Smooth muscle cell (in vitro differentiated cells): Measurements from ENCODE around the gene WNT6. TPM values are rescaled to one million over a fixed set of nuclear protein-coding genes. Genes with fewer than 3 reads are reported as not detected.

Experiments used
- DNase-seq: peaks from one replicate; lab custom pipeline; 2025; ENCODE audit not compliant: unreplicated experiment; lab: John Stamatoyannopoulos, UW
- H2AFZ ChIP-seq: fragments of 200-600 bp; sonication (generic); 2 replicates; pipeline ENCODE4 v1.6.0; 2016; ENCODE audit warnings: antibody characterized with exemption, low read depth, mild to moderate bottlenecking
- H3F3A ChIP-seq: fragments of 200-600 bp; sonication (generic); 2 replicates; pipeline ENCODE4 v1.6.0; 2017; ENCODE audit warnings: antibody characterized with exemption, low read depth
- H3K27ac ChIP-seq: fragments of 200-600 bp; sonication (generic); 2 replicates; pipeline ENCODE4 v1.5.1; 2016; ENCODE audit warnings: low read depth, mild to moderate bottlenecking
- H3K27me3 ChIP-seq: fragments of 200-600 bp; sonication (generic); 2 replicates; pipeline ENCODE4 v1.6.1; 2016; ENCODE audit warnings: low read depth, mild to moderate bottlenecking
- H3K36me3 ChIP-seq: fragments of 200-600 bp; sonication (generic); 2 replicates; pipeline ENCODE4 v1.5.1; 2016; ENCODE audit warnings: low read depth
- H3K4me1 ChIP-seq: fragments of 200-600 bp; sonication (generic); 2 replicates; pipeline ENCODE4 v1.5.1; 2016; ENCODE audit warnings: low read depth
- H3K4me2 ChIP-seq: fragments of 200-600 bp; sonication (generic); 2 replicates; pipeline ENCODE4 v1.6.0; 2016; ENCODE audit warnings: mild to moderate bottlenecking
- H3K4me3 ChIP-seq: fragments of 200-600 bp; sonication (generic); 2 replicates; pipeline ENCODE4 v1.5.1; 2016; ENCODE audit warnings: mild to moderate bottlenecking
- H3K79me2 ChIP-seq: fragments of 200-600 bp; sonication (generic); 2 replicates; pipeline ENCODE4 v1.6.0; 2016; ENCODE audit warnings: low read depth, mild to moderate bottlenecking
- H3K9ac ChIP-seq: fragments of 200-600 bp; sonication (generic); 2 replicates; pipeline ENCODE4 v1.6.0; 2016; ENCODE audit warnings: low read depth
- H3K9me3 ChIP-seq: fragments of 200-600 bp; sonication (generic); replicated peaks from 2 replicates; pipeline ENCODE4 v1.5.1; 2016; ENCODE audit warnings: low read depth
- H4K20me1 ChIP-seq: fragments of 200-600 bp; sonication (generic); 2 replicates; pipeline ENCODE4 v1.6.0; 2016; ENCODE audit warnings: low read depth
- whole genome bisulfite sequencing: methylation state at CpG from one replicate; pipeline ENCODE4 v1.1.7; 2016; ENCODE audit warnings: low lambda C conversion rate; 5-methylcytosine and 5-hydroxymethylcytosine counted together
- polyA plus RNA-seq: library from polyadenylated mRNA; unstranded; fragments of >200 nt; fragmentation: Nextera tagmentation; extraction: Ambion mirVana; gene quantifications from 2 replicates; pipeline ENCODE4 v1.2.1, GENCODE V29; 2016
- total RNA-seq: library from RNA; depleted of rRNA; stranded (reverse); fragments of >200 nt; gene quantifications from 2 replicates; pipeline ENCODE4 v1.2.3, GENCODE V29; 2014
- TF ChIP-seq, protein P1 (sequence below): fragments of 200-600 bp; sonication (generic); IDR thresholded peaks from 2 replicates; pipeline ENCODE4 v1.5.1; 2017; ENCODE audit warnings: borderline replicate concordance, mild to moderate bottlenecking, antibody characterized with exemption; ENCODE audit not compliant: insufficient read depth, poor library complexity, severe bottlenecking

The WNT6 gene
- total and polyA plus RNA-seq, 2 experiments from 2014 or later = 7.9 to 12.1 TPM

DNA sequence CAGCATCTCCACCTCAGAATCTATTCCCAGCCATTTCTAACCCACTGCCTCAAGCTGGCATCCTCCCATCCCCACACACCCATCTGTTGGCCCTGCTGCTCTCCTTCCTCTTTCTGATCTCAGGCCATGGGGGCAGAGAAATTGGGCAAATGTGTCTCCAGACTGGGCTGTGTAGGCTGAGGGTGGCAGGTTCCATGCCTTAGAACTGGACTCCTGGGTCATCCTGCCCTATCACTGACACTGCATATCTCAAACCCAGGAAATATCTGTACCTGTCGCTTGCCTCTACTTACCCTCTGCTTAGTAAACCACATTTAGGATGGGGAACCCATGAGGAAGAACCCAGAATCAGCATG is 22.8 kb downstream of the WNT6 start:
- Histone ChIP-seq H4K20me1 (no peaks in the 10 kb centered on the region), H3K4me2 (peak overlapping the region; percentile 83), H3K9ac (no peak overlapping the region), H2AFZ (no peak overlapping the region), H3K27me3 (peaks cover 36% of the 10 kb centered on the region), H3K9me3 (no peaks in the 10 kb centered on the region), H3K36me3 (no peaks in the 10 kb centered on the region), H3F3A (no peaks in the 10 kb centered on the region), H3K4me1 (peaks cover 26% of the 10 kb centered on the region), H3K79me2 (no peaks in the 10 kb centered on the region), H3K4me3 (no peak overlapping the region), H3K27ac (no peak overlapping the region)
- no peak for DNase-seq
- TF ChIP-seq, protein P1, sequence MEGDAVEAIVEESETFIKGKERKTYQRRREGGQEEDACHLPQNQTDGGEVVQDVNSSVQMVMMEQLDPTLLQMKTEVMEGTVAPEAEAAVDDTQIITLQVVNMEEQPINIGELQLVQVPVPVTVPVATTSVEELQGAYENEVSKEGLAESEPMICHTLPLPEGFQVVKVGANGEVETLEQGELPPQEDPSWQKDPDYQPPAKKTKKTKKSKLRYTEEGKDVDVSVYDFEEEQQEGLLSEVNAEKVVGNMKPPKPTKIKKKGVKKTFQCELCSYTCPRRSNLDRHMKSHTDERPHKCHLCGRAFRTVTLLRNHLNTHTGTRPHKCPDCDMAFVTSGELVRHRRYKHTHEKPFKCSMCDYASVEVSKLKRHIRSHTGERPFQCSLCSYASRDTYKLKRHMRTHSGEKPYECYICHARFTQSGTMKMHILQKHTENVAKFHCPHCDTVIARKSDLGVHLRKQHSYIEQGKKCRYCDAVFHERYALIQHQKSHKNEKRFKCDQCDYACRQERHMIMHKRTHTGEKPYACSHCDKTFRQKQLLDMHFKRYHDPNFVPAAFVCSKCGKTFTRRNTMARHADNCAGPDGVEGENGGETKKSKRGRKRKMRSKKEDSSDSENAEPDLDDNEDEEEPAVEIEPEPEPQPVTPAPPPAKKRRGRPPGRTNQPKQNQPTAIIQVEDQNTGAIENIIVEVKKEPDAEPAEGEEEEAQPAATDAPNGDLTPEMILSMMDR = no peak
- 73% methylated on average over 1 of the region's 1 CpG for WGBS

DNA sequence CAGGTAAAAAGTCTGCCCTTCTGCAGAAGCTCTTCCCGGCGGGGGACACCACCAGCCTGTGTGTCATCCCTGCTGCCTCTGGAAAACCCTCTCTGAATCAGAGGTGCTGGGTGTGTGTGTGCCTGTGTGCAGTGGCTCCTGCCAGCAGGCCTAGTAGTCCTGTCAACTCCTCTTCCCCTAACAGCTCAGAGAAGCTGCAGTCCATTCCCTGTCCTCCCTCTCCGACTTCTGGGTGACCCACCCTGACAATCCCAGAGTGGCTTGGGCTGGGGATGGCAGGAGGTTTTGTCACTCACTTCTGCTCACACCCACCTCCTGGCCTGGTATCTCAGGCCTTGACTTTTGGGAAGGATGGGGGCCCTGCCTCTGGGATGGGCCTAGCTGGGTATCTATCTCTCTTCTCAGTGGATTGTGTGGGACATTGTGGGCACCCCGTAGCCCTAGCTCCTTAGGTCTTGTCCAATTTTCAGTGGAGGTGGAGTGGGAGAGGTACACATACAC is 23.3 kb downstream of the WNT6 start:
- Histone ChIP-seq H3K4me3 (peak overlapping the region; percentile 36), H3K27me3 (peaks cover 36% of the 10 kb centered on the region), H3K4me2 (peak overlapping the region; percentile 83), H3K36me3 (no peaks in the 10 kb centered on the region), H3K9ac (no peak overlapping the region), H3K79me2 (no peaks in the 10 kb centered on the region), H3K27ac (no peak overlapping the region), H4K20me1 (no peaks in the 10 kb centered on the region), H3F3A (no peaks in the 10 kb centered on the region), H2AFZ (no peak overlapping the region), H3K9me3 (no peaks in the 10 kb centered on the region), H3K4me1 (peaks cover 24% of the 10 kb centered on the region)
- WGBS = 20% methylated on average over 4 of the region's 4 CpGs
- TF ChIP-seq, protein P1 = no peak
- no peak for DNase-seq

- TF ChIP-seq, protein P1 = no peak
- peak; percentile 50 for DNase-seq
- Histone ChIP-seq H3K36me3 (no peaks in the 10 kb centered on the region), H3K4me1 (peaks cover 15% of the 10 kb centered on the region), H3K27me3 (peaks cover 36% of the 10 kb centered on the region), H3K27ac (no peak overlapping the region), H3K79me2 (no peaks in the 10 kb centered on the region), H2AFZ (peak overlapping the region; percentile 63), H3K9ac (no peak overlapping the region), H3K4me3 (peak overlapping the region; percentile 36), H4K20me1 (no peaks in the 10 kb centered on the region), H3K4me2 (peak overlapping the region; percentile 83), H3K9me3 (no peaks in the 10 kb centered on the region), H3F3A (no peaks in the 10 kb centered on the region)
- 8% methylated on average over 49 of the region's 89 CpGs for WGBS
These were observed 24.2 kb downstream of the WNT6 start for GRCh38 chr2:218883491-218884490.
